Choroid plexus epithelial cell (primary cell): ENCODE results near the gene AMFR.

Source experiments
- DNase-seq: peaks from one replicate; pipeline ENCODE4 v3.0.0-alpha.2; 2010; ENCODE audit warnings: low read depth
- H3K4me3 ChIP-seq: 2 replicates; pipeline ENCODE4 v1.5.1; 2011; ENCODE audit warnings: low read depth, mild to moderate bottlenecking, control low read depth, low read length, moderate library complexity
- TF ChIP-seq, protein P1 (sequence below): conservative IDR thresholded peaks from 2 replicates; pipeline ENCODE4 v1.5.1; 2011; ENCODE audit warnings: low read depth, mild to moderate bottlenecking, control low read depth, inconsistent platforms, low read length, moderate library complexity

The AMFR gene

DNA sequence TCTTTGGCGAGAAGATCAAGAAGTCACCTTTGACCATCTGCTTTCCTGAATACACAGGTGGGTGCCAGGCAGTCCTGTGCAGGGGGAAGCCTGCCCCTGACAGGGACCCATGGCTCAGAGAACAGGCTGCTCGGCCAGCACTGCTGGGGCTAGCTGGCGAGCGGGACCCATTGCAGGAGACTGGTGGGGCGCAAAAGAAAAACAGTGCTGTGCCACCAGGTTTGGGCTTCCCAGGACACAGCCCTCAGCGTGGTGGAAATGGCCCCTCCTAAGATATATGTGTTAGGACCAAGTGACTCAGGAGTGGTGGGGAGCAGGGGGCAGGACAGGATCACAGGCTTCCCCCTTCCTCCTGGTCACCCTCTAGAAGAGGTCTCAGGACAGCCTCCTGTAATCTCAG lies 73.9 kb downstream of the AMFR start:
- TF ChIP-seq, protein P1, sequence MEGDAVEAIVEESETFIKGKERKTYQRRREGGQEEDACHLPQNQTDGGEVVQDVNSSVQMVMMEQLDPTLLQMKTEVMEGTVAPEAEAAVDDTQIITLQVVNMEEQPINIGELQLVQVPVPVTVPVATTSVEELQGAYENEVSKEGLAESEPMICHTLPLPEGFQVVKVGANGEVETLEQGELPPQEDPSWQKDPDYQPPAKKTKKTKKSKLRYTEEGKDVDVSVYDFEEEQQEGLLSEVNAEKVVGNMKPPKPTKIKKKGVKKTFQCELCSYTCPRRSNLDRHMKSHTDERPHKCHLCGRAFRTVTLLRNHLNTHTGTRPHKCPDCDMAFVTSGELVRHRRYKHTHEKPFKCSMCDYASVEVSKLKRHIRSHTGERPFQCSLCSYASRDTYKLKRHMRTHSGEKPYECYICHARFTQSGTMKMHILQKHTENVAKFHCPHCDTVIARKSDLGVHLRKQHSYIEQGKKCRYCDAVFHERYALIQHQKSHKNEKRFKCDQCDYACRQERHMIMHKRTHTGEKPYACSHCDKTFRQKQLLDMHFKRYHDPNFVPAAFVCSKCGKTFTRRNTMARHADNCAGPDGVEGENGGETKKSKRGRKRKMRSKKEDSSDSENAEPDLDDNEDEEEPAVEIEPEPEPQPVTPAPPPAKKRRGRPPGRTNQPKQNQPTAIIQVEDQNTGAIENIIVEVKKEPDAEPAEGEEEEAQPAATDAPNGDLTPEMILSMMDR, result no peak
- no peak overlapping the region for H3K4me3 ChIP-seq
- no peak for DNase-seq

DNA sequence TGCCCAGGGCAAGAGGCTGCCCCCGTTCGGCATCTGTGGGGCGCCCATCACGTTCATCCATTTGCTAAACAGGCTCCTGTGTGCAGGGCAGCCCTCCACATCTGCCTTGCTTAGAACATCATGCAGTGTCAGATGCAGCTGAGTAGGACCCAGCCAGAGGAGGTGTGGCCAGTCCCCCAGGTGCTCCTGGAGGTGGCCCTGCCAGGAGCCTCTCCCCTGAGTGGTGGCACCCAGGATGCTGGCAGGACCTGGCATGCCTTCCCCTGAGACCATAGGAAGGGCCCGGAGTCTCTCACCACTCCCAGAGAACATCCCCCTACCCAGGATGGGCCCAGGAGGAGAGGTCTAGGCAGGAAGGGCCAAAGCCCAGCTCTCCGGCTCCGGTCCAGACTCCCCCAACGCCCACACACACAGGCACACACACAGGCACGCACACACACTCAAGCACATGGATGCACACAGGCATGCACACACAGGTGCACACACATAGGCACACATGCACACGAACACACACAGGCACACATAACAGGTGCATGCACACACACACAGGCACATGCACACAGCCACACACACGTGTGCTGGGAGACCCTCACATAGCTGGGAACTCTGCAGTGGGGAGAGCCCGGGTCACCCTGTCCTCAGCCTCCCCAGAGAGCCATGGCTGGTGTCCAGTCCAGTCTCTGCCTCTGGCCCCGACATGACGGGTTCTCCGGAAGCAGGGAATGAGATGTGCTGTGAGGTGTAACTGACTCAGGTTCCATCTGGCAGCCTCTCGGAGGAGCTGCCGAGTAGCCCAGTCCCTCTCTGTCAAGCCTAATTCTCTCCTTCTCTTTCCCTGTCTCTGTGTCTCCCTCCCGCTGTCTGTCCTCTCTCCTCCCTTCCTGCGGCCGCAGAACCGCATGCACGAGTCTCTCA lies 74.6 kb downstream of the AMFR start:
- H3K4me3 ChIP-seq, result no peak overlapping the region
- DNase-seq, result no peak
- TF ChIP-seq, protein P1, result no peak

DNA sequence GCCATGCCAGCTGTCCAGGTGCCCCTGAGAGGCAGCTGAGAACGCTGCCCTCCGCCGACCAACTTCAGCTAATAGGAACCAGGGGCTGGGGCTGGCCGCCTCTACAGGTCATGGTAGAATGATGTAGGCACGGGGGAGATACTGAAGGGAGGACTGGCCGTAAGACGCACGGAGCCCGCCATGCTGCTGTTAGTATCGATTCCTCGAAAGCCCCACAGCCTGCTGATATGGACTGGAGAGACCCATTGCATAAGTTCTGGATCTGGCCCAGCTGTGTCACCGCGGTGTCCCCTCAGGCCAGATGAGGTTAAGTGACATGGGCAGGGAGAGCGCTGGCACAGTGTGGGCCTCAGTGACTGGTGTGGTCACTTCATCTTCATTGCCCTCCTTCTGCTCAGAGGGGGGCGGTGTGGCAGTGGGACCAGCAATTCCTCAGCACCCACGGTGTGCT lies 75.6 kb downstream of the AMFR start:
- H3K4me3 ChIP-seq, result no peak overlapping the region
- TF ChIP-seq, protein P1, result no peak
- no peak for DNase-seq

DNA sequence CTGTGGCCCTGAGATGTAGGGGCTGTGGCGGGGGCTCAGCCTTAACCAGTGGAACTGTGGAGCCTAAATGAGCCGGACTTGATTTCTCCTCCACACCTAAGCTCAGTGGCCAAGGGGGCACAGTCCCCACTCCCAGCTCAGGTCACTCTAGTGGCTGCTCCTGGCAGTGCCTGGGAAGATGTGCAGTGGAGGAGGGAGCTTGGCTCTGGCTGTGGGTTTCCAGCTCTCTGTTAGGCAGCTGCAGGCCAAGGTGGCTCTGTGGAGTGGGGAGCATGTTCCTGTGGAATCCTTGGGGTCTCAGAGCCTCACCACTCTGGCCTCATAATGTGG lies 76.3 kb downstream of the AMFR start:
- DNase-seq, result no peak
- TF ChIP-seq, protein P1, result no peak
- H3K4me3 ChIP-seq, result no peak overlapping the region

DNA sequence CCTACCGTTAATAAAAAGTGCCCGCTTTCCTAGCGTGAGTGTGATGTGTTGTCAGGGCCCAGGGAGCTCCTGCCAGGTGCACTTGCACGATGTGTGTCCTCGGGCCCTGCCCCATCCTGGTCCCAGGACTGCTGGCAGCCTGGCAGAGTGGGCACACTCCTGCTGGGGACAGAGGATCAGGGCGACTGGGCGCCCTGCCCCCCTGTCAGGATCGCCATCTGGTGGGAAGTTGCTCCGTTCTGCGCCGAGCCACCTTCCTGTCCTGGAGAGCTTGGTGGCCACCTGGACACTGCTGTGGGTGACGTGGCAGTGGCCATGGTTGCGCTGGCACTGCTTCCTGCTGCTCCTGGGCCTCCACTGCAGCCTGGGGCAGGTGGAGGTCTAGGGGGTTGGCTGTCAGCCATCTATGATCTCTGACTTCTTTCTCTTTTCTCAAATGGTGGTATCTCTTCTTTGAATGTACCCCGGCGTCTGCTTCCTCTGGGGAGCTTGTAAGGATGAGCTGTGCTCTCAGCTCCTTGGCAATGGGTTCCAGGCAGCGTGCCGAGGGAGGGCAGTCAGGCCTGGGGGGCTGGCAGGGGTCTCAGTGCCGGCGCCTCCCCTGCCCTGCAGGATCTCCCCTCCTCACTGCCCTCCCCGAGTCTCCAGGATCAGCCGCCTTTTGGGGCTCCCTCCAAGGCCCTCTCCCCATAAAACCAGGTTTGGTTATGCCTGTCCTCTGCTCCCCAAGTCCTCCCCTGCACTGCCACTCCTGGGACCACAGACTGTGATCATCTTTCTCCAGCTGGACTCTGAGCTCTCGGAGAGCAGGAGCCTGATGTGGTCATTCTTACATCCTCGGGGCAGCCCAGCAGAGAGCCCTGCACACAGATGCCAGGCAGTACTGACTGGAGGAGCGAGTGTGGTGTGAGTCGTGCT lies 76.9 kb downstream of the AMFR start:
- H3K4me3 ChIP-seq, result no peak overlapping the region
- TF ChIP-seq, protein P1, result no peak
- no peak for DNase-seq

DNA sequence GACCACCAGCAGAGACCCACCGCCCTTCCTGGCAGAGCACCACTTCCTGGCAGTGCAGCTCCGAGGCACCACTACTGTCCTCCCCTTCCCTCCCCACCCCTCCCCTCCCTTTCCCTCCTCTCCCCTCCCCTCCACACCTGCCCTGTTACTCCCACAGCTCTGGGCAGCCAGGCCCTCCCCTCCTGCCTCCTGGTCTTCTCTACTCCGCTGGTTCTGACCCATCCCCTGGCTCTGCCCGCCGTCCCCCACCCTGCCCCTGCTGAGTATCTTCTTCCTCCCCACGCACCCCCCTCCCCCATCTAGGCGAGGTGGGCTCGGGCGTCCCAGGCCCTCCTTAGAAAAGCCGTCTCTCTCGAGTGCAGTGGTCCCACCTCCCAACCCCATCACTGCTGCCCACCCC lies 77.7 kb downstream of the AMFR start:
- no peak for DNase-seq
- H3K4me3 ChIP-seq, result no peak overlapping the region
- TF ChIP-seq, protein P1, result no peak
